Neural progenitor cell (in vitro differentiated cells): ENCODE measurements around the gene MED27. TPM values are rescaled to one million over a fixed set of nuclear protein-coding genes. Genes with fewer than 3 reads are reported as not detected.

ENCODE experiments used
- DNase-seq: peaks from one replicate; pipeline ENCODE4 v3.0.0-alpha.2; 2016; ENCODE audit warnings: low spot score
- H2AFZ ChIP-seq: fragments of 200-600 bp; sonication (generic); replicated peaks from 2 replicates; pipeline ENCODE4 v1.6.1; 2016; ENCODE audit warnings: antibody characterized with exemption
- H3F3A ChIP-seq: fragments of 200-600 bp; sonication (generic); 2 replicates; pipeline ENCODE4 v1.6.1; 2016; ENCODE audit warnings: antibody characterized with exemption, low read depth
- H3K27ac ChIP-seq: fragments of 200-600 bp; sonication (generic); 2 replicates; pipeline ENCODE4 v1.5.1; 2016; ENCODE audit warnings: mild to moderate bottlenecking
- H3K27me3 ChIP-seq: fragments of 200-600 bp; sonication (generic); 2 replicates; pipeline ENCODE4 v1.6.1; 2016; ENCODE audit warnings: mild to moderate bottlenecking, moderate library complexity
- H3K36me3 ChIP-seq: fragments of 200-600 bp; sonication (generic); 2 replicates; pipeline ENCODE4 v1.5.1; 2016
- H3K4me1 ChIP-seq: fragments of 200-600 bp; sonication (generic); 2 replicates; pipeline ENCODE4 v1.6.1; 2016; ENCODE audit warnings: mixed run types
- H3K4me2 ChIP-seq: fragments of 200-600 bp; sonication (generic); 2 replicates; pipeline ENCODE4 v1.6.1; 2016
- H3K4me3 ChIP-seq: fragments of 200-600 bp; sonication (generic); 2 replicates; pipeline ENCODE4 v1.5.1; 2016
- H3K79me2 ChIP-seq: fragments of 200-600 bp; sonication (generic); 2 replicates; pipeline ENCODE4 v1.6.1; 2016; ENCODE audit warnings: low read depth
- H3K9ac ChIP-seq: fragments of 200-600 bp; sonication (generic); 2 replicates; pipeline ENCODE4 v1.6.1; 2016
- H3K9me3 ChIP-seq: fragments of 200-600 bp; sonication (generic); 2 replicates; pipeline ENCODE4 v1.5.1; 2016; ENCODE audit warnings: low read depth
- H4K20me1 ChIP-seq: fragments of 200-600 bp; sonication (generic); 2 replicates; pipeline ENCODE4 v1.6.1; 2016; ENCODE audit warnings: low read depth
- H3K27ac Mint-ChIP-seq: 3 replicates; pipeline ENCODE4 v1.8.0; 2021; ENCODE audit warnings: mixed read lengths
- H3K27me3 Mint-ChIP-seq: 2 replicates; pipeline ENCODE4 v1.8.0; 2022; ENCODE audit warnings: low read depth, mild to moderate bottlenecking, inconsistent platforms, moderate library complexity, mixed read lengths; ENCODE audit not compliant: insufficient read depth
- H3K36me3 Mint-ChIP-seq: 3 replicates; pipeline ENCODE4 v1.8.0; 2021; ENCODE audit warnings: mixed read lengths
- H3K4me1 Mint-ChIP-seq: 3 replicates; pipeline ENCODE4 v1.8.0; 2021; ENCODE audit warnings: mixed read lengths
- H3K4me3 Mint-ChIP-seq: 3 replicates; pipeline ENCODE4 v1.8.0; 2021; ENCODE audit warnings: mild to moderate bottlenecking, moderate library complexity, mixed read lengths
- H3K9me3 Mint-ChIP-seq: 3 replicates; pipeline ENCODE4 v1.8.0; 2020; ENCODE audit warnings: mixed read lengths
- EZH2 ChIP-seq: fragments of 200-600 bp; sonication (generic); IDR thresholded peaks from 2 replicates; pipeline ENCODE4 v1.6.1; 2017; ENCODE audit warnings: antibody characterized with exemption, mild to moderate bottlenecking, moderate library complexity
- EZH2phosphoT487 ChIP-seq: fragments of 200-600 bp; sonication (generic); IDR thresholded peaks from 2 replicates; pipeline ENCODE4 v1.6.1; 2017; ENCODE audit warnings: antibody characterized with exemption
- total RNA-seq: library from RNA; depleted of rRNA; stranded (reverse); fragments of >200 nt; gene quantifications from 2 replicates; pipeline ENCODE4 v1.2.3, GENCODE V29; 2015; ENCODE audit warnings: low replicate concordance
- TF ChIP-seq, protein P1 (sequence below): fragments of 200-600 bp; sonication (generic); IDR thresholded peaks from 2 replicates; pipeline ENCODE4 v1.5.1; 2017; ENCODE audit warnings: antibody characterized with exemption, mild to moderate bottlenecking

MED27 gene
- total RNA-seq, 1 donor from 2014 or later = 15.1 TPM

DNA sequence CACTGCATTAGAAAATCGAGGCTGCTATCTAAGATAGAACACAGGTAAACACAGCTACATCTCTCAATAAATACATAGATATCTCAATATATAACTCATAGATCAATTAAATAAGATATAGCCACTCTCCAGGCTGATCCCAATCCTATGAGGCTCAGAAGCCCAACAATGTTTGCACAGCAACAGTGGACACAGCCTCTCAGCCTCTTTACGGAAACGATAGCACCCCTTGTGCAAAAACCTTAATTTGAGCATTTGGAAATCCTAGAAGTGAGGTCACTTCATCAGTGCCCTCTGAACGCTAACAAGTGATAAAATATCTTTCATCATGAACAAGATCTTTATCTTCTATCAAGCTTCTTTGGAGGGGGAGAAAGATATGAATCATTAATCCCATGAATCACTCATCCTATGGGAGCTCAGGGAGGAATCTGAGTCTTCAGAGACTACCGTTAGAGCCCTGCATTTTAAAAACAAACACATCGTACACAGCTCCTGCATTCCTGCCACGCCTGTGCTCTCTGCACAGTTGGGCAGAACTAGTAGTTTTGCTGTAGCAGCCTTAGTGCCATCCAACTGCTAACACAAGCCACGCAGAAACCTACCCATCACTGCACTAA is 71.4 kb downstream of the MED27 start:
- Mint-ChIP-seq H3K27ac (no peak overlapping the region), H3K4me1 (peaks cover 19% of the 10 kb centered on the region), H3K36me3 (peaks cover 6% of the 10 kb centered on the region), H3K9me3 (no peaks in the 10 kb centered on the region), H3K27me3 (no peaks in the 10 kb centered on the region), H3K4me3 (no peak overlapping the region)
- Histone ChIP-seq H3K36me3 (no peaks in the 10 kb centered on the region), H3K9me3 (no peaks in the 10 kb centered on the region), H3K4me3 (no peak overlapping the region), H3K27me3 (no peaks in the 10 kb centered on the region), H2AFZ (no peak overlapping the region), H3K27ac (no peak overlapping the region), H3K79me2 (no peaks in the 10 kb centered on the region), H3K4me1 (peaks cover 13% of the 10 kb centered on the region), H3K4me2 (no peak overlapping the region), H3F3A (no peaks in the 10 kb centered on the region), H3K9ac (no peak overlapping the region), H4K20me1 (peaks cover 23% of the 10 kb centered on the region)
- no peak for DNase-seq
- TF ChIP-seq, protein P1, sequence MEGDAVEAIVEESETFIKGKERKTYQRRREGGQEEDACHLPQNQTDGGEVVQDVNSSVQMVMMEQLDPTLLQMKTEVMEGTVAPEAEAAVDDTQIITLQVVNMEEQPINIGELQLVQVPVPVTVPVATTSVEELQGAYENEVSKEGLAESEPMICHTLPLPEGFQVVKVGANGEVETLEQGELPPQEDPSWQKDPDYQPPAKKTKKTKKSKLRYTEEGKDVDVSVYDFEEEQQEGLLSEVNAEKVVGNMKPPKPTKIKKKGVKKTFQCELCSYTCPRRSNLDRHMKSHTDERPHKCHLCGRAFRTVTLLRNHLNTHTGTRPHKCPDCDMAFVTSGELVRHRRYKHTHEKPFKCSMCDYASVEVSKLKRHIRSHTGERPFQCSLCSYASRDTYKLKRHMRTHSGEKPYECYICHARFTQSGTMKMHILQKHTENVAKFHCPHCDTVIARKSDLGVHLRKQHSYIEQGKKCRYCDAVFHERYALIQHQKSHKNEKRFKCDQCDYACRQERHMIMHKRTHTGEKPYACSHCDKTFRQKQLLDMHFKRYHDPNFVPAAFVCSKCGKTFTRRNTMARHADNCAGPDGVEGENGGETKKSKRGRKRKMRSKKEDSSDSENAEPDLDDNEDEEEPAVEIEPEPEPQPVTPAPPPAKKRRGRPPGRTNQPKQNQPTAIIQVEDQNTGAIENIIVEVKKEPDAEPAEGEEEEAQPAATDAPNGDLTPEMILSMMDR = no peak
- TF ChIP-seq EZH2 = no peak

DNA sequence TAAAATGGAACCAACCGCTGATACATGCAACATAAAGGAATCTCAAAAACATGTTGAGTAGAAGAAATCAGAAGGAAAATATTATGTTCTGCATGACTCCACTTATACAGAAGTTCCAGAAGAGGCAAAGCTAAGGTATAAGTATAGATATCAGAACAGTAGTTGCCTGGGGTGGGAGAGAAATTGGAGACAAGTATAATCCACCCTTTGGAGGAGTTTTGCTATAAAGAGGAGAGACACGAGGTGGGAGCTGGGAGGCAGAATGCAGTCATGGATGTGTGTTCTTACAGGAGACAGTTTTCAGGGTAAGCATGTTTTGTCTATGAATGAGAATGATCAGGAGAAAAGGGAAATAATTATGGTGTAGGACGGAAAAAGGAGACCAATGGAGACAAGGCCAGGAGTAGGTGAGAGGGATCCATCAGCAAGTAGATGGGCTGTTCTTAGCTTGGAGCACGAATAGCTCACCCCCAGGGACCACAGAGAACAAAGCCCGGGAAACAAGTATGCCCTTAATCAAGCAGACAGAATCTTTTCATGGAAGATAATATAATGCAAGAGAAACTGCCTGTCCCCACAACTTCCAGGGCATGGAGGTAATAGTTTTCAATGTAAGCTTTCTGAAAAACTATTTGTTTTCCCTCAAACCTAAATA is 72.2 kb downstream of the MED27 start:
- H3K36me3 ChIP-seq = no peaks in the 10 kb centered on the region
- peaks cover 26% of the 10 kb centered on the region for H4K20me1 ChIP-seq
- H3F3A ChIP-seq = no peaks in the 10 kb centered on the region
- no peaks in the 10 kb centered on the region for H3K36me3 Mint-ChIP-seq
- DNase-seq = no peak
- no peak overlapping the region for H3K4me3 Mint-ChIP-seq
- no peak overlapping the region for H3K27ac Mint-ChIP-seq
- H3K27me3 Mint-ChIP-seq = no peaks in the 10 kb centered on the region
- no peak for TF ChIP-seq EZH2
- TF ChIP-seq, protein P1 = no peak
- TF ChIP-seq EZH2phosphoT487 = no peak
- H3K9ac ChIP-seq = no peak overlapping the region
- no peaks in the 10 kb centered on the region for H3K9me3 ChIP-seq
- peaks cover 22% of the 10 kb centered on the region for H3K4me1 Mint-ChIP-seq
- peak overlapping the region; percentile 20 for H3K4me2 ChIP-seq
- H3K4me1 ChIP-seq = peaks cover 13% of the 10 kb centered on the region
- no peaks in the 10 kb centered on the region for H3K9me3 Mint-ChIP-seq
- H2AFZ ChIP-seq = no peak overlapping the region
- H3K27me3 ChIP-seq = no peaks in the 10 kb centered on the region
- no peak overlapping the region for H3K27ac ChIP-seq
- no peak overlapping the region for H3K4me3 ChIP-seq
- H3K79me2 ChIP-seq = no peaks in the 10 kb centered on the region

DNA sequence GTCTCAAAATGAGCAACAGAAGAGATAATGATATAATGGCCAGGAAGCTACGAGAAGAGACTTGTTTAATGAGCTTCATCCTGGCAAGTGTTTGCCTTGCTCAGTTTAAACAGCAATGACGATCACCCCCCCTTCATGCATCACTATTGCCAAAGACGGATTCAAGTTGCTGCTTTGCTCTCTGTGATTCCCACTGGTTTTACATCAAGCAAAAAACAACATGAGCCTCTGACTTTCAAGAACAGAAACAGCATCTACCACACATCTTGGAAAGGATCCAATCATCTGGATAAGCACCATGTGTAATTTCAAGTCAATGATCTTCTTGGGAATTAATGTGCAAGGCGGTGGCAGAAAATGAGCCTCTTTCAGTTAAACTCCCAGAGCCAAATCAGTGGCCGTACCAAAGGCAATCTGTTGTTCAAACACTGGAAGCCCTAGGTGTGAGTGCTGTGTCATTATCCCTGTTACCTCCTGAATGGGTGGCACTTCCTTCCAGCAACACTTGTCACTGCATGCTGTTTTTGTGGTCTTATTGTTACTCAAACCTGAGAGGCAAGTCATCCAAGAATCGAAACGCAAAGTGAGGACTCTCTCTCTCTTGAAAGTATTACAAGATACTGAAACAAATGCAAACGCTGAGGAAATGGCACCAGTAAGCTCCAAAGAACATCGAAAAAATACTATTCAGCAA is 72.8 kb downstream of the MED27 start:
- no peak overlapping the region for H3K27ac ChIP-seq
- H3K27me3 ChIP-seq = no peaks in the 10 kb centered on the region
- TF ChIP-seq EZH2 = no peak
- TF ChIP-seq, protein P1 = no peak
- TF ChIP-seq EZH2phosphoT487 = no peak
- H3K36me3 ChIP-seq = no peaks in the 10 kb centered on the region
- no peaks in the 10 kb centered on the region for H3K27me3 Mint-ChIP-seq
- H3K36me3 Mint-ChIP-seq = peaks cover 2% of the 10 kb centered on the region
- no peak overlapping the region for H3K4me3 Mint-ChIP-seq
- peaks cover 27% of the 10 kb centered on the region for H3K4me1 Mint-ChIP-seq
- H3K4me2 ChIP-seq = peak overlapping the region; percentile 20
- no peak overlapping the region for H2AFZ ChIP-seq
- peaks cover 30% of the 10 kb centered on the region for H4K20me1 ChIP-seq
- H3K79me2 ChIP-seq = no peaks in the 10 kb centered on the region
- H3F3A ChIP-seq = peaks cover 5% of the 10 kb centered on the region
- DNase-seq = no peak
- H3K4me3 ChIP-seq = no peak overlapping the region
- H3K9me3 Mint-ChIP-seq = no peaks in the 10 kb centered on the region
- no peaks in the 10 kb centered on the region for H3K9me3 ChIP-seq
- H3K9ac ChIP-seq = no peak overlapping the region
- peaks cover 13% of the 10 kb centered on the region for H3K4me1 ChIP-seq
- H3K27ac Mint-ChIP-seq = no peak overlapping the region
